ENCODE results near the gene NFATC2.

Gene NFATC2

DNA sequence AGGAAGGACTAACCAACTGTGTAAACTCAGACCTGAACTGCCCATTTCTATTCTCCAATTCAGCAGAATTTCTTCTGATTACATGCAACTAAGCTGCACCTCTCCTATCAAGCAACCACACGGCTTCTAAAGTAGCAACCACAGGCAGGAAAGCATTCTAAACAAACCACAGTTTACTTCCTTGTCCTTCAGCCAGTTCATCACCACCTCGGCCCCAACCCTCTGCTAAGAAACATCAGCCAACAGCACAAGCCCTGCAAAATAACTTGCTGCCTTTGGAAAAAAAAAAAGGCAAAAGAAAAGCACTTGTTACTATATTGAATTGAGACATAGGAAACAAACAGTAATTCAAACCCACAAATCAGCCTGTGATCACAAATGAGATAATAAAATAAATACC, 140.3 kb downstream of the NFATC2 start:
- no peak for DNase-seq (ENCODE audit: low read depth)
- TF ChIP-seq CTCF (IDR thresholded peaks at IDR 0.05; ENCODE audit: low read length, missing control alignments), result no peak
- H3K4me3 ChIP-seq (replicated peaks; ENCODE audit: low read depth, low read length), result no peak overlapping the region

- no peak for TF ChIP-seq CTCF (IDR thresholded peaks at IDR 0.05; ENCODE audit: low read length, missing control alignments)
- DNase-seq (ENCODE audit: low read depth), result no peak
- no peak overlapping the region for H3K4me3 ChIP-seq (replicated peaks; ENCODE audit: low read depth, low read length)
Observed at GRCh38 chr20:51401496-51401895, 141.0 kb downstream of the NFATC2 start.

- H3K4me3 ChIP-seq (replicated peaks; ENCODE audit: low read depth, low read length), result no peak overlapping the region
- TF ChIP-seq CTCF (IDR thresholded peaks at IDR 0.05; ENCODE audit: low read length, missing control alignments), result no peak
- no peak for DNase-seq (ENCODE audit: low read depth)
Observed at GRCh38 chr20:51400051-51400926, 142.2 kb downstream of the NFATC2 start.

- DNase-seq (ENCODE audit: low read depth), result no peak
- TF ChIP-seq CTCF (IDR thresholded peaks at IDR 0.05; ENCODE audit: low read length, missing control alignments), result no peak
- no peak overlapping the region for H3K4me3 ChIP-seq (replicated peaks; ENCODE audit: low read depth, low read length)
Observed at GRCh38 chr20:51399006-51399890, 143.3 kb downstream of the NFATC2 start.

GRCh38 chr20:51398552-51398951, 144.0 kb downstream of the NFATC2 start:
- no peak for TF ChIP-seq CTCF (IDR thresholded peaks at IDR 0.05; ENCODE audit: low read length, missing control alignments)
- no peak overlapping the region for H3K4me3 ChIP-seq (replicated peaks; ENCODE audit: low read depth, low read length)
- no peak for DNase-seq (ENCODE audit: low read depth)

- no peak overlapping the region for H3K4me3 ChIP-seq (replicated peaks; ENCODE audit: low read depth, low read length)
- no peak for DNase-seq (ENCODE audit: low read depth)
- TF ChIP-seq CTCF (IDR thresholded peaks at IDR 0.05; ENCODE audit: low read length, missing control alignments), result no peak
Observed at GRCh38 chr20:51398083-51398482, 144.4 kb downstream of the NFATC2 start.
